RPMI7951 (cell line): Measurements from ENCODE around the gene FLYWCH2. TPM values are rescaled to one million over a fixed set of nuclear protein-coding genes. Genes with fewer than 3 reads are reported as not detected.
"Not testable (repeated sequence)": the region's sequence is repeated elsewhere in the genome, so short reads cannot be mapped to it uniquely, and the experiment has no call there.

ENCODE experiments used
- DNase-seq: peaks from one replicate; pipeline ENCODE4 v3.0.0-alpha.2; 2012; ENCODE audit warnings: low read depth
- total RNA-seq: library from RNA; depleted of rRNA; stranded (reverse); fragments of >200 nt; shearing (Covaris generic); gene quantifications from 2 replicates; pipeline ENCODE4 v1.2.3, GENCODE V29; 2014; rRNA removed

Gene FLYWCH2
- total RNA-seq, 1 experiment from 2014 or later, result 70.4 TPM

DNA sequence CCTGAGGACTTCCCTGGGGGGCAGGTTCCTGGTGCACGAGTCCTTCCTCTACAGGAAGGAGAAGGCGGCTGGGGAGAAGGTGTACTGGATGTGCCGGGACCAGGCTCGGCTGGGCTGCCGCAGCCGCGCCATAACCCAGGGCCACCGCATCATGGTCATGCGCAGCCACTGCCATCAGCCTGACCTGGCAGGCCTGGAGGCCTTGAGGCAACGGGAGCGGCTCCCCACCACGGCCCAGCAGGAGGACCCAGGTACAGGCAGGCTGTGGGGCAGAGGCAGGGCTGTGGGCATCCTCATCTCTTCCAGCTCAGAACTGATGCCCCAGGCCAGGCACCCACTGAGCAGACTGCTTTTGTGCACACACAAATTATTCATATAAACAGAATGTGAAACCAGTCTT is 55.2 kb downstream of the FLYWCH2 start:
- no peak for DNase-seq

- no peak for DNase-seq
Measured at GRCh38 chr16:2939968-2940367, 57.0 kb downstream of the FLYWCH2 start.

- no peak for DNase-seq
Measured at GRCh38 chr16:2942045-2942444, 59.0 kb downstream of the FLYWCH2 start.

- not testable (repeated sequence) for DNase-seq
Measured at GRCh38 chr16:2943716-2944115, 60.7 kb downstream of the FLYWCH2 start.

- no peak for DNase-seq
Measured at GRCh38 chr16:2946649-2947048, 63.6 kb downstream of the FLYWCH2 start.

Other genes with a start within 250 kb of the FLYWCH2 start
- gene KCTD5, start 200.7 kb upstream of the FLYWCH2 start, total RNA-seq, result 39.7 and 55.6 TPM in 2 replicates
- 0.29 and 1.1 TPM in 2 replicates for gene PRSS27, start 163.0 kb upstream of the FLYWCH2 start, total RNA-seq
- 20.5 and 40.0 TPM in 2 replicates for gene SRRM2, start 130.6 kb upstream of the FLYWCH2 start, total RNA-seq
- 349 and 387 TPM in 2 replicates for gene ELOB, start 105.9 kb upstream of the FLYWCH2 start, total RNA-seq
- gene PRSS33, start 95.7 kb upstream of the FLYWCH2 start, total RNA-seq, result not detected in 2 replicates
- not detected in 2 replicates for gene PRSS41, start 84.7 kb upstream of the FLYWCH2 start, total RNA-seq
- not detected in 2 replicates for gene PRSS21, start 66.0 kb upstream of the FLYWCH2 start, total RNA-seq
- 0.88 and 1.2 TPM in 2 replicates for gene ZG16B, start 52.9 kb upstream of the FLYWCH2 start, total RNA-seq
- gene PRSS22, start 25.0 kb upstream of the FLYWCH2 start, total RNA-seq, result 0.72 and 0.78 TPM in 2 replicates
- gene FLYWCH1, start 28.7 kb downstream of the FLYWCH2 start, total RNA-seq, result 7.9 and 13.5 TPM in 2 replicates
- gene KREMEN2, start 81.1 kb downstream of the FLYWCH2 start, total RNA-seq, result 0.24 and 0.49 TPM in 2 replicates
- 9.5 and 11.4 TPM in 2 replicates for gene PAQR4, start 86.1 kb downstream of the FLYWCH2 start, total RNA-seq
- gene PKMYT1, start 97.2 kb downstream of the FLYWCH2 start, total RNA-seq, result 27.3 and 33.5 TPM in 2 replicates
- not detected in 2 replicates for gene CLDN9, start 129.7 kb downstream of the FLYWCH2 start, total RNA-seq
- not detected in 2 replicates for gene CLDN6, start 135.0 kb downstream of the FLYWCH2 start, total RNA-seq
- gene TNFRSF12A, start 137.2 kb downstream of the FLYWCH2 start, total RNA-seq, result 184 and 304 TPM in 2 replicates
- 21.7 and 38.6 TPM in 2 replicates for gene HCFC1R1, start 140.7 kb downstream of the FLYWCH2 start, total RNA-seq
- gene THOC6, start 140.8 kb downstream of the FLYWCH2 start, total RNA-seq, result 16.1 and 20.8 TPM in 2 replicates
- 0.36 and 0.68 TPM in 2 replicates for gene BICDL2, start 153.7 kb downstream of the FLYWCH2 start, total RNA-seq
- gene MMP25, start 163.3 kb downstream of the FLYWCH2 start, total RNA-seq, result under 0.01 TPM in 1 of 2 replicates, not detected in the other
- 24.9 and 33.1 TPM in 2 replicates for gene IL32, start 182.4 kb downstream of the FLYWCH2 start, total RNA-seq
- not detected in 2 replicates for gene ZSCAN10, start 216.1 kb downstream of the FLYWCH2 start, total RNA-seq
- gene ZNF205, start 229.4 kb downstream of the FLYWCH2 start, total RNA-seq, result 8.8 and 9.3 TPM in 2 replicates